SK-N-SH (cell line): Measurements from ENCODE around the gene RNF13. TPM values are rescaled to one million over a fixed set of nuclear protein-coding genes. Genes with fewer than 3 reads are reported as not detected.

Source experiments
- CTCF ChIA-PET: fragments of 300-600, 350-600 bp; formaldehyde crosslinking; extraction: SDS; loops from one replicate; lab custom pipeline; 2021; lab: Yijun Ruan, JAX
- POLR2A ChIA-PET: fragments of 350-600 bp; sonication (Branson Sonifier 250); formaldehyde crosslinking; extraction: SDS; loops from one replicate; lab custom pipeline; 2020; ENCODE audit warnings: antibody characterized with exemption, inconsistent platforms; lab: Yijun Ruan, JAX
- DNase-seq: peaks from one replicate; pipeline ENCODE4 v3.0.0; 2012
- H2AFZ ChIP-seq: fragments of 200-600 bp; sonication (generic); 2 replicates; pipeline ENCODE4 v1.8.1; 2016; ENCODE audit warnings: antibody characterized with exemption, mild to moderate bottlenecking, low read depth
- H3F3A ChIP-seq: fragments of 200-600 bp; sonication (generic); replicated peaks from 2 replicates; pipeline ENCODE3; 2016; ENCODE audit warnings: antibody characterized with exemption, mild to moderate bottlenecking; ENCODE audit not compliant: insufficient read depth
- H3K27ac ChIP-seq, 2 experiments: fragments of 200-500 bp in 1 of 2; fragments of 200-600 bp in 1 of 2; sonication (Bioruptor generic) in 1 of 2; sonication (generic), shearing (Covaris generic) in 1 of 2; 2 replicates each; pipeline versions ENCODE4 v1.5.1 to v1.6.1; 2014 to 2016; ENCODE audit warnings: low read depth in 2 of 2, inconsistent platforms in 1 of 2, low read length in 1 of 2, mild to moderate bottlenecking in 1 of 2, mixed read lengths in 1 of 2
- H3K27me3 ChIP-seq: fragments of 200-600 bp; sonication (generic), shearing (Covaris generic); 2 replicates; pipeline ENCODE4 v1.6.1; 2016; ENCODE audit warnings: mixed run types; ENCODE audit not compliant: insufficient read depth
- H3K36me3 ChIP-seq, 2 experiments: fragments of 200-500 bp in 1 of 2; fragments of 200-600 bp in 1 of 2; sonication (Bioruptor generic) in 1 of 2; sonication (generic) in 1 of 2; replicated peaks in 1 of 2; 2 replicates each; pipeline versions ENCODE3 to v1.5.1; 2014 to 2016; ENCODE audit warnings: low read length in 1 of 2, mild to moderate bottlenecking in 1 of 2; ENCODE audit not compliant: insufficient read depth in 2 of 2, control insufficient read depth in 1 of 2
- H3K4me1 ChIP-seq, 2 experiments: fragments of 200-500 bp in 1 of 2; fragments of 200-600 bp in 1 of 2; sonication (Bioruptor generic) in 1 of 2; sonication (generic), shearing (Covaris generic) in 1 of 2; 2 replicates each; pipeline versions ENCODE4 v1.5.1 to v1.6.1; 2014 to 2016; ENCODE audit warnings: low read depth in 1 of 2, low read length in 1 of 2, mixed run types in 1 of 2; ENCODE audit not compliant: insufficient read depth in 2 of 2, control insufficient read depth in 1 of 2
- H3K4me2 ChIP-seq: fragments of 200-600 bp; sonication (generic), shearing (Covaris generic); 2 replicates; pipeline ENCODE4 v1.6.1; 2017; ENCODE audit warnings: mixed run types
- H3K4me3 ChIP-seq, 2 experiments: fragments of 200-500 bp in 1 of 2; fragments of 200-600 bp in 1 of 2; sonication (Bioruptor generic) in 1 of 2; sonication (generic), shearing (Covaris generic) in 1 of 2; 2 replicates each; pipeline versions ENCODE4 v1.5.1 to v1.8.1; 2014 to 2016; ENCODE audit warnings: low read depth in 2 of 2, inconsistent platforms in 1 of 2, low read length in 1 of 2, mild to moderate bottlenecking in 1 of 2, mixed read lengths in 1 of 2, moderate library complexity in 1 of 2
- H3K79me2 ChIP-seq: fragments of 200-600 bp; sonication (generic); 2 replicates; pipeline ENCODE4 v1.8.1; 2017; ENCODE audit warnings: mild to moderate bottlenecking; ENCODE audit not compliant: insufficient read depth
- H3K9ac ChIP-seq: fragments of 200-600 bp; sonication (generic); 2 replicates; pipeline ENCODE4 v1.6.1; 2017; ENCODE audit warnings: mixed run types
- H3K9me2 ChIP-seq: fragments of 200-600 bp; sonication (generic); 2 replicates; pipeline ENCODE4 v1.6.1; 2017; ENCODE audit warnings: mixed run types
- H3K9me3 ChIP-seq: fragments of 200-600 bp; sonication (generic); 2 replicates; pipeline ENCODE4 v1.6.1; 2017; ENCODE audit warnings: mixed run types, mild to moderate bottlenecking, moderate library complexity
- H4K20me1 ChIP-seq: fragments of 200-600 bp; sonication (generic); 2 replicates; pipeline ENCODE4 v1.6.1; 2017; ENCODE audit warnings: mild to moderate bottlenecking, mixed run types; ENCODE audit not compliant: insufficient read depth
- CHD2 ChIP-seq: fragments of 150-350 bp; IDR thresholded peaks from 2 replicates; pipeline ENCODE4 v1.6.1; 2018; ENCODE audit warnings: low read length; ENCODE audit not compliant: partially characterized antibody
- CTCF ChIP-seq: fragments of 200-600 bp; sonication (generic); IDR thresholded peaks from 2 replicates; pipeline ENCODE4 v1.6.1; 2017; ENCODE audit warnings: antibody characterized with exemption, mild to moderate bottlenecking, moderate library complexity
- ELF1 ChIP-seq: IDR thresholded peaks from 2 replicates; pipeline ENCODE4 v1.4.0; 2012
- EP300 ChIP-seq, 2 experiments: IDR thresholded peaks; 2 replicates each; pipeline versions ENCODE4 v1.4.0 to v1.6.1; 2012; ENCODE audit warnings: borderline replicate concordance in 1 of 2, low read depth in 1 of 2, low read length in 1 of 2
- EZH2phosphoT487 ChIP-seq: fragments of 200-600 bp; sonication (generic); IDR thresholded peaks from 2 replicates; pipeline ENCODE4 v1.6.1; 2017; ENCODE audit warnings: low read depth, mixed run types, mild to moderate bottlenecking, antibody characterized with exemption, moderate library complexity, borderline replicate concordance
- GATA2 ChIP-seq: sonication (generic); formaldehyde crosslinking; IDR thresholded peaks from 2 replicates; pipeline ENCODE4 v1.5.0; 2020; ENCODE audit warnings: mild to moderate bottlenecking, missing genetic modification reagents
- IRF3 ChIP-seq: fragments of 150-350 bp; IDR thresholded peaks from 2 replicates; pipeline ENCODE4 v1.6.1; 2016; ENCODE audit warnings: mild to moderate bottlenecking, low read depth, low read length
- MXI1 ChIP-seq: IDR thresholded peaks from 2 replicates; pipeline ENCODE4 v1.6.1; 2012; ENCODE audit warnings: mild to moderate bottlenecking, low read depth, low read length, improper control_type of control experiment
- NRF1 ChIP-seq: IDR thresholded peaks from 2 replicates; pipeline ENCODE4 v1.6.1; 2012; ENCODE audit warnings: low read depth, mild to moderate bottlenecking, low read length
- PBX3 ChIP-seq: IDR thresholded peaks from 2 replicates; pipeline ENCODE4; 2012
- POLR2AphosphoS5 ChIP-seq: IDR thresholded peaks from 2 replicates; pipeline ENCODE4 v1.6.1; 2012; ENCODE audit warnings: low read depth, low read length
- REST ChIP-seq: IDR thresholded peaks from 2 replicates; pipeline ENCODE4 v1.6.1; 2012; ENCODE audit warnings: mild to moderate bottlenecking, low read depth, low read length, moderate library complexity
- RXRA ChIP-seq: IDR thresholded peaks from 2 replicates; pipeline ENCODE4 v1.4.0; 2012; ENCODE audit warnings: low read depth, mild to moderate bottlenecking, borderline replicate concordance
- SMC3 ChIP-seq: IDR thresholded peaks from 2 replicates; pipeline ENCODE4 v1.6.1; 2012; ENCODE audit warnings: low read depth, low read length, improper control_type of control experiment
- TCF12 ChIP-seq: IDR thresholded peaks from 2 replicates; pipeline ENCODE4 v1.4.0; 2012
- TEAD4 ChIP-seq: IDR thresholded peaks from 2 replicates; pipeline ENCODE4 v1.4.0; 2012; ENCODE audit warnings: mild to moderate bottlenecking, borderline replicate concordance; ENCODE audit not compliant: insufficient read depth
- YY1 ChIP-seq: IDR thresholded peaks from 2 replicates; pipeline ENCODE4 v1.4.0; 2012; ENCODE audit warnings: low read depth, mild to moderate bottlenecking
- ZBTB33 ChIP-seq: IDR thresholded peaks from 2 replicates; pipeline ENCODE4 v1.4.0; 2012; ENCODE audit warnings: low read depth, borderline replicate concordance
- WGBS: methylation state at CpG from one replicate; pipeline ENCODE4 v1.1.6; 2017; ENCODE audit warnings: low lambda C conversion rate; 5-methylcytosine and 5-hydroxymethylcytosine counted together
- polyA plus RNA-seq, 3 experiments: library from polyadenylated mRNA; depleted of rRNA; stranded (reverse); fragments of >200 nt; gene quantifications; 2 replicates each; pipeline ENCODE4 v1.2.3, GENCODE V29; 2012

RNF13 gene
- polyA plus RNA-seq, 1 of the 3 experiments (the other 2 are of a cell fraction), result 14.9 TPM

- 96% methylated on average over 2 of the region's 2 CpGs for WGBS
- H3K9ac ChIP-seq, result no peak overlapping the region
- H3K36me3 ChIP-seq, result peaks cover 8 to 13% of the 10 kb centered on the region in 2 experiments
- no peaks in the 10 kb centered on the region for H4K20me1 ChIP-seq
- ChIA-PET CTCF (interaction anchor here (2.5 kb wide), 1 partner anchor 311 kb away, joined by 8 read pairs; no protein-coding TSS in a partner anchor), POLR2A (no interaction called here)
- no peaks in the 10 kb centered on the region for H3K4me1 ChIP-seq
- H3K9me3 ChIP-seq, result peaks cover 4% of the 10 kb centered on the region
- H3K4me2 ChIP-seq, result no peak overlapping the region
- no peaks in the 10 kb centered on the region for H3K27me3 ChIP-seq
- no peak overlapping the region for H3K27ac ChIP-seq
- no peak overlapping the region for H3K4me3 ChIP-seq
- H3F3A ChIP-seq, result peaks cover 8% of the 10 kb centered on the region
- no peak for DNase-seq
- no peaks in the 10 kb centered on the region for H3K9me2 ChIP-seq
- H3K79me2 ChIP-seq, result peaks cover 7% of the 10 kb centered on the region; the same call in 1 of the 2 replicates
- TF ChIP-seq ZBTB33 (no peak), CTCF (no peak), NRF1 (no peak), IRF3 (no peak), TEAD4 (no peak), POLR2AphosphoS5 (no peak), RXRA (no peak), ELF1 (no peak), REST (no peak), EZH2phosphoT487 (no peak), CHD2 (no peak), YY1 (no peak), GATA2 (CRISPR knock-in tag) (no peak), MXI1 (no peak), EP300 (IDR thresholded peaks at IDR 0.05; ENCODE audit: borderline replicate concordance in 1 of 2, low read depth in 1 of 2, low read length in 1 of 2) (no peak), SMC3 (no peak), TCF12 (no peak), PBX3 (no peak)
- H2AFZ ChIP-seq, result no peak overlapping the region
These were observed 59.6 kb downstream of the RNF13 start for GRCh38 chr3:149872589-149872988.
